NB4 (cell line): ENCODE data around the gene TGFB1.

Source experiments
- DNase-seq: peaks from one replicate; pipeline ENCODE4 v3.0.0; 2010; ENCODE audit warnings: low read depth
- H3K4me3 ChIP-seq: one replicate; pipeline ENCODE4 v1.5.1; 2011; ENCODE audit warnings: mild to moderate bottlenecking, low read depth, low read length, moderate library complexity
- MYC ChIP-seq: IDR thresholded peaks from 2 replicates; pipeline ENCODE4 v1.6.1; 2011; ENCODE audit warnings: low read depth, low read length
- POLR2A ChIP-seq: IDR thresholded peaks from 2 replicates; pipeline ENCODE4 v1.6.1; 2011; ENCODE audit warnings: mild to moderate bottlenecking; ENCODE audit not compliant: insufficient read length; ENCODE audit errors: extremely low read depth
- TF ChIP-seq, protein P1 (sequence below): IDR thresholded peaks from 2 replicates; pipeline ENCODE4 v1.6.1; 2011; ENCODE audit warnings: low read depth, low read length
- TF ChIP-seq, protein P2 (sequence below): IDR thresholded peaks from one replicate; pipeline ENCODE4 v1.5.1; 2012; ENCODE audit warnings: low read depth, low read length

Gene TGFB1

DNA sequence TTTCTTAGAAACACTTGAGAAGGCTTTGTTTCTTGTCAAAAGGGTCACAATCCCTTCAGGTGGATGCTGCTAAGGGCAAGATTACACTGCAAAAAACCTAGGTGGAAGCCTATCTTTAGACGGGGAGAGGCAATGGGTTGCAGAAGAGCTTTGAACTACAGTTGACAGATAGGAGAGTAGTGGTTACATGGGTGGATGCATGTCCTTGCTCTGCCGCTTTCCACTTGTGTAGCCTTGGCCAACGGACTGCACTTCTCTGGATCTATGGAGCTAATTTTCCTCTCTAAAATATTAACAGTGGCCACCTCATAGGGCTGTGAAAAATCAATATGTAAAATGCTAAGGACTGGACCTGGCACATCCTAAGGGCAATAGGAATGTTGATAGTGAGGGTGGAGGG lies 44.9 kb upstream of the TGFB1 start:
- no peak for DNase-seq
- TF ChIP-seq POLR2A: no peak
- TF ChIP-seq, protein P1, sequence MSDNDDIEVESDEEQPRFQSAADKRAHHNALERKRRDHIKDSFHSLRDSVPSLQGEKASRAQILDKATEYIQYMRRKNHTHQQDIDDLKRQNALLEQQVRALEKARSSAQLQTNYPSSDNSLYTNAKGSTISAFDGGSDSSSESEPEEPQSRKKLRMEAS: no peak
- TF ChIP-seq, protein P2, sequence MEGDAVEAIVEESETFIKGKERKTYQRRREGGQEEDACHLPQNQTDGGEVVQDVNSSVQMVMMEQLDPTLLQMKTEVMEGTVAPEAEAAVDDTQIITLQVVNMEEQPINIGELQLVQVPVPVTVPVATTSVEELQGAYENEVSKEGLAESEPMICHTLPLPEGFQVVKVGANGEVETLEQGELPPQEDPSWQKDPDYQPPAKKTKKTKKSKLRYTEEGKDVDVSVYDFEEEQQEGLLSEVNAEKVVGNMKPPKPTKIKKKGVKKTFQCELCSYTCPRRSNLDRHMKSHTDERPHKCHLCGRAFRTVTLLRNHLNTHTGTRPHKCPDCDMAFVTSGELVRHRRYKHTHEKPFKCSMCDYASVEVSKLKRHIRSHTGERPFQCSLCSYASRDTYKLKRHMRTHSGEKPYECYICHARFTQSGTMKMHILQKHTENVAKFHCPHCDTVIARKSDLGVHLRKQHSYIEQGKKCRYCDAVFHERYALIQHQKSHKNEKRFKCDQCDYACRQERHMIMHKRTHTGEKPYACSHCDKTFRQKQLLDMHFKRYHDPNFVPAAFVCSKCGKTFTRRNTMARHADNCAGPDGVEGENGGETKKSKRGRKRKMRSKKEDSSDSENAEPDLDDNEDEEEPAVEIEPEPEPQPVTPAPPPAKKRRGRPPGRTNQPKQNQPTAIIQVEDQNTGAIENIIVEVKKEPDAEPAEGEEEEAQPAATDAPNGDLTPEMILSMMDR: no peak
- TF ChIP-seq MYC: no peak
- peak overlapping the region; percentile 76 for H3K4me3 ChIP-seq

DNA sequence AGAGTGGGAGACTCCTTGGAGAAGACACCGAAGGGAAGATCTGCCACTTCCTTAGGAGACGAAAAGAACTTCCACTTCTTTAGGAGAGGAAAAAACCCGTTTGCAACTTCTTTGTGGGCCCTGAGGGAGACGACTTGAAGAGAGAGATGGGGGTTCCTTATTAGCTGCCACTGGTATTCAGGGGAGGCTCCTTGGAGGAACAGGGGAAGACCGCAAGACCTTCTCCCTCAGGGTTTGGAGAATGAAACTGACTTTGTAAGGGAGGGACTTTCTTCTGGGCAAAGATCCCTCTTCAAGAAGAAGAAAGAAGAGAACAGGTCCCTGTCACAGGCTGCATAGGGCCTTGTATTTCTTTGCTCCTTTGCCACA lies 44.3 kb upstream of the TGFB1 start:
- TF ChIP-seq POLR2A (no peak), MYC (no peak)
- TF ChIP-seq, protein P2: no peak
- TF ChIP-seq, protein P1: no peak
- DNase-seq: peak; percentile 61
- H3K4me3 ChIP-seq: peak overlapping the region; percentile 76

DNA sequence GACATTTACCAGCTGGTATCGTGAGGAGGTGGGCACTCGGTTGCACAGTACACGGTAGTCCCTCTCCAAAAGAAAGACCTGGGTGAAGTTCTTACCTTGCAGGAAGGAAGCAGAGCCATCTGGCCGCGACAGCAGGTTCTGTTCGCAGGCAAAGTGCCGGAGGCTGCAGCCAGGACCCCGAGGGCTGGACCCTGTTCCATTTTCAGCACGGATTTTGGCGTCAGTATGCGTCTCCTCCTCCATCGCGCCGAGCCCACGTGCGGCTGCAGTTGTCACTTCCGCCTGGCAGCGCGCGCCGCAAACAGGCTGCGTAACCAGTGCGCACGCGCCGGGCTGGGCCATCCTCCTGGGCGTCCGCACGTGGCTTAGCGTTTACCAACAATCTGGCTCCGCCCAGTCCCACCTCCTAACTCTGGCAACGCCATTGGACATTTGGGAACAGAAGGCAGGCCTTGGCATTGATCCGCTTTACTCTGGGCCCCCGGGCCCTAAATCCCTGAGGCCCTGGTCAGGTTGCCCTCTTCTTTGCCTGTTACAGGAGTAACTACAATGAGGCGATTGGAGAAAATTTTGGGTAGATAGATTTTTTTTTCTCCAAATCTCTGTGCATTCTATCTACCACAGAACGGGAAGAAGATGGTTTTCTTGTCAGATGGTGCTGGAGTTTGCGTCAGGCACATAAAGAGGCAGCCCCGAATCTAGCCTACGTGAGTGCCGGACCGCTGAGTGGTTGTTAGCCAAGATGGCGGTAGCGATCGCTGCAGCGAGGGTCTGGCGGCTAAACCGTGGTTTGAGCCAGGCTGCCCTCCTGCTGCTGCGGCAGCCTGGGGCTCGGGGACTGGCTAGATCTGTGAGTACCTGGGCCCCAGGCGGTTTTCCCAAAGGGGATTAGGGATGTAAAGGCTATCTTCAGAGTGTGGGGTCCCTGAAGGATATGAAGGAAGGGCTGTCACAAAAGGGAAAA lies 43.6 kb upstream of the TGFB1 start, which contains the start of the genes BCKDHA and EXOSC5:
TSS of gene BCKDHA (plus strand) at position 733 of the 964 bp plus-strand sequence. CDS start at position 743, 10 bp downstream.
TSS of gene EXOSC5 (minus strand) at position 274 of the 964 bp plus-strand sequence. CDS start at position 243, 31 bp downstream.
- peak within 1 kb of the TSS; percentile 90 for H3K4me3 ChIP-seq
- peak; percentile 43 for TF ChIP-seq POLR2A
- peak; percentile 97 for TF ChIP-seq MYC
- TF ChIP-seq, protein P2: no peak
- TF ChIP-seq, protein P1: peak; percentile 99
- peak; percentile 98 for DNase-seq

DNA sequence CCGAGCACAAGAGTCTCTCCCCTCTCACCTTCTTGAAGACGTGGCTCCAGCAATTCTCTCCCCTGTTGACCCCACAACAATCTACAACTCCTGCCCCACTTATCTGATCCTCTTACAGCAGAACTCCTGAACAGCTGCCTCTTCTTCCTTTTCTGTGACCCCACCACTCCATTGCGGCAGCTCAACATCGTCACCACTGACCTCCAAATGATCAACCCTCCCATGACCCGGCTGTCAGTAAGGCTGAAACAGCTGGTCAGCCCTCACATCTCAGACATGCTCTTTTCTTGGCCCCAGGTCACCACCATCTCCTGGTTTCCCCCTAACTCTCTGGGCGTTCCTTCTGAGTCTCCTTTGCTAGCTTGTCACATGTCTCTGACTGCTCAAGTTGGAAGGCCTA lies 41.6 kb upstream of the TGFB1 start:
- no peak for DNase-seq
- no peak for TF ChIP-seq MYC
- TF ChIP-seq, protein P1: no peak
- TF ChIP-seq, protein P2: no peak
- no peak for TF ChIP-seq POLR2A
- peak overlapping the region; percentile 40 for H3K4me3 ChIP-seq

DNA sequence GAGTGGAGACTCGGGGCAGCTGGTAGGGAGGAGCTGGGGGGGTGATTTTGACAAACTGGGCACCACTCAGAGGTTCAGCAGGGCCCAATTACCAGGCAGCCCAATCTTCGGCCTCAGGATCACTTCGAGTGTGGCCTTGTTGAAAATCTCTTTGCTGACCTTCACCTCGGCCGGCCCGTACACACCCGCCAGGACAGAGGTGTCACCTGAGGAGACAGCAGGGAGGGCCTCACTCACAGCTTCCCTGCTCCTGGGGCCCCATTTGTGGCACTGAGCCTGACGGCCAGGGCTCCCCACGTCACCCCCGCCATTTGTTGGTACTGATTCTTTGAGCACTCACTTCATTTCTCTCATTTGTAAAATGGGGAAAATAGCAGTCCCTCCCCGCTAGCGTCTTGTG lies 39.1 kb upstream of the TGFB1 start:
- DNase-seq: no peak
- TF ChIP-seq POLR2A (no peak), MYC (no peak)
- TF ChIP-seq, protein P1: no peak
- TF ChIP-seq, protein P2: no peak
- no peak overlapping the region for H3K4me3 ChIP-seq
